AG20443 (cell line): Measurements from ENCODE around the gene HS3ST5.
A peak's percentile ranks its signal among the peaks of the same experiment; 100 is the strongest.

ENCODE experiments used
- DNase-seq: peaks from one replicate; pipeline ENCODE4 v3.0.0; 2012; ENCODE audit warnings: low spot score, mixed read lengths

Gene HS3ST5

GRCh38 chr6:114342826-114343781 lies at the start of gene HS3ST5:
TSS of gene HS3ST5 (minus strand) at chr6:114343023. CDS start at chr6:114062845, 280,178 bp downstream.
- peak; percentile 55 for DNase-seq

GRCh38 chr6:114390176-114390575 lies 47.4 kb upstream of the HS3ST5 start:
- no peak for DNase-seq

GRCh38 chr6:114389111-114389510 lies 46.3 kb upstream of the HS3ST5 start:
- no peak for DNase-seq

GRCh38 chr6:114382406-114382805 lies 39.6 kb upstream of the HS3ST5 start:
- DNase-seq, result no peak

- DNase-seq, result no peak
Observed at GRCh38 chr6:114377881-114378280, 35.1 kb upstream of the HS3ST5 start.

- DNase-seq, result no peak
Observed at GRCh38 chr6:114376611-114377175, 33.9 kb upstream of the HS3ST5 start.

- no peak for DNase-seq
Observed at GRCh38 chr6:114375541-114376192, 32.8 kb upstream of the HS3ST5 start.

GRCh38 chr6:114367315-114367961 lies 24.6 kb upstream of the HS3ST5 start:
- no peak for DNase-seq

- no peak for DNase-seq
Observed at GRCh38 chr6:114366899-114367298, 24.1 kb upstream of the HS3ST5 start.

GRCh38 chr6:114364301-114364700 lies 21.5 kb upstream of the HS3ST5 start:
- DNase-seq, result no peak

GRCh38 chr6:114362957-114363356 lies 20.1 kb upstream of the HS3ST5 start:
- DNase-seq, result no peak

- no peak for DNase-seq
Observed at GRCh38 chr6:114362396-114362795, 19.6 kb upstream of the HS3ST5 start.

GRCh38 chr6:114361036-114361435 lies 18.2 kb upstream of the HS3ST5 start:
- no peak for DNase-seq

- DNase-seq, result no peak
Observed at GRCh38 chr6:114355300-114355699, 12.5 kb upstream of the HS3ST5 start.

GRCh38 chr6:114354482-114354881 lies 11.7 kb upstream of the HS3ST5 start:
- DNase-seq, result no peak

- DNase-seq, result no peak
Observed at GRCh38 chr6:114346451-114346850, 3.6 kb upstream of the HS3ST5 start.

- no peak for DNase-seq
Observed at GRCh38 chr6:114344971-114345275, 2.1 kb upstream of the HS3ST5 start.

GRCh38 chr6:114344246-114344970 lies 1.6 kb upstream of the HS3ST5 start:
- no peak for DNase-seq

- DNase-seq, result no peak
Observed at GRCh38 chr6:114343782-114344144, 940 bp upstream of the HS3ST5 start.

- DNase-seq, result peak; percentile 32
Observed at GRCh38 chr6:114342086-114342825, 567 bp downstream of the HS3ST5 start.

GRCh38 chr6:114339706-114340105 lies 3.1 kb downstream of the HS3ST5 start:
- DNase-seq, result no peak
